HepG2 (cell line): ENCODE data around the gene CDRT4. TPM values are rescaled to one million over a fixed set of nuclear protein-coding genes. Genes with fewer than 3 reads are reported as not detected.

Source experiments
- HMGA1 ChIP-seq: sonication (generic); formaldehyde crosslinking; conservative IDR thresholded peaks from 2 replicates; pipeline ENCODE4 v1.4.0; 2020; ENCODE audit warnings: missing genetic modification reagents
- HOXA5 ChIP-seq: sonication (generic); formaldehyde crosslinking; IDR thresholded peaks from 2 replicates; pipeline ENCODE4 v1.4.0; 2020; ENCODE audit warnings: missing genetic modification reagents
- SMAD1 ChIP-seq: sonication (generic); formaldehyde crosslinking; IDR thresholded peaks from 2 replicates; pipeline ENCODE4 v1.4.0; 2020; ENCODE audit warnings: missing genetic modification reagents, low read depth, mild to moderate bottlenecking, borderline replicate concordance
- TGIF2 ChIP-seq: IDR thresholded peaks from 2 replicates; pipeline ENCODE4 v1.6.1; 2016; ENCODE audit warnings: control low read depth, missing compliant biosample characterization
- THRA ChIP-seq: sonication (generic); formaldehyde crosslinking; IDR thresholded peaks from 2 replicates; pipeline ENCODE4 v1.4.0; 2020; ENCODE audit warnings: missing genetic modification reagents, borderline replicate concordance
- ZBTB26 ChIP-seq: IDR thresholded peaks from 2 replicates; pipeline ENCODE4 v1.6.1; 2016; ENCODE audit warnings: missing compliant biosample characterization, missing genetic modification reagents, borderline replicate concordance
- ZNF670 ChIP-seq: sonication (generic); formaldehyde crosslinking; IDR thresholded peaks from 2 replicates; pipeline ENCODE4 v1.8.0; 2022; ENCODE audit warnings: mild to moderate bottlenecking, missing genetic modification reagents, borderline replicate concordance
- polyA plus RNA-seq, 8 experiments: library from polyadenylated mRNA; depleted of rRNA in 3 of 8; stranded (reverse) in 7 of 8; unstranded in 1 of 8; fragments of >200 nt; fragmentation: Illumina TruSeq in 4 of 8; extraction: Trizol in 4 of 8; gene quantifications; 2 replicates each; pipeline versions ENCODE4 v1.2.1 to v1.2.3, GENCODE V29; 2011 to 2016; ENCODE audit warnings: low read depth in 4 of 8, missing spikeins in 1 of 8, mixed read lengths in 1 of 8; ENCODE audit not compliant: insufficient read depth in 1 of 8
- total RNA-seq, 5 experiments: library from RNA; depleted of rRNA; stranded (reverse); fragments of >200 nt; fragmentation: Illumina TruSeq; extraction: Trizol; gene quantifications; 2 replicates each; pipeline ENCODE4 v1.2.3, GENCODE V29; 2016; ENCODE audit warnings: low read depth in 1 of 5
- TF ChIP-seq, protein P1 (sequence below), 2 experiments: IDR thresholded peaks; 2 replicates each; pipeline ENCODE4 v1.6.1; 2011 to 2012; ENCODE audit warnings: low read length in 2 of 2, borderline replicate concordance in 1 of 2, low read depth in 1 of 2, mild to moderate bottlenecking in 1 of 2, moderate library complexity in 1 of 2
- TF ChIP-seq, protein P2 (sequence below): sonication (generic); formaldehyde crosslinking; IDR thresholded peaks from 2 replicates; pipeline ENCODE4 v1.5.1; 2020; ENCODE audit warnings: mild to moderate bottlenecking, moderate library complexity, missing genetic modification reagents
- TF ChIP-seq, protein P3 (sequence below): sonication (generic); formaldehyde crosslinking; IDR thresholded peaks from 2 replicates; pipeline ENCODE4 v1.8.0; 2022; ENCODE audit warnings: missing genetic modification reagents, mild to moderate bottlenecking, borderline replicate concordance

CDRT4 gene
- total and polyA plus RNA-seq, 2 of the 13 experiments (the other 11 are each of a cell fraction or from before 2014, with no cell fraction given): 5.8 to 12.1 TPM

- TF ChIP-seq HOXA5 (CRISPR knock-in tag) (no peak), ZBTB26 (no peak), ZNF670 (no peak), HMGA1 (CRISPR knock-in tag) (no peak), TGIF2 (CRISPR knock-in tag) (no peak), SMAD1 (no peak), THRA (CRISPR knock-in tag) (no peak)
- TF ChIP-seq, protein P1, sequence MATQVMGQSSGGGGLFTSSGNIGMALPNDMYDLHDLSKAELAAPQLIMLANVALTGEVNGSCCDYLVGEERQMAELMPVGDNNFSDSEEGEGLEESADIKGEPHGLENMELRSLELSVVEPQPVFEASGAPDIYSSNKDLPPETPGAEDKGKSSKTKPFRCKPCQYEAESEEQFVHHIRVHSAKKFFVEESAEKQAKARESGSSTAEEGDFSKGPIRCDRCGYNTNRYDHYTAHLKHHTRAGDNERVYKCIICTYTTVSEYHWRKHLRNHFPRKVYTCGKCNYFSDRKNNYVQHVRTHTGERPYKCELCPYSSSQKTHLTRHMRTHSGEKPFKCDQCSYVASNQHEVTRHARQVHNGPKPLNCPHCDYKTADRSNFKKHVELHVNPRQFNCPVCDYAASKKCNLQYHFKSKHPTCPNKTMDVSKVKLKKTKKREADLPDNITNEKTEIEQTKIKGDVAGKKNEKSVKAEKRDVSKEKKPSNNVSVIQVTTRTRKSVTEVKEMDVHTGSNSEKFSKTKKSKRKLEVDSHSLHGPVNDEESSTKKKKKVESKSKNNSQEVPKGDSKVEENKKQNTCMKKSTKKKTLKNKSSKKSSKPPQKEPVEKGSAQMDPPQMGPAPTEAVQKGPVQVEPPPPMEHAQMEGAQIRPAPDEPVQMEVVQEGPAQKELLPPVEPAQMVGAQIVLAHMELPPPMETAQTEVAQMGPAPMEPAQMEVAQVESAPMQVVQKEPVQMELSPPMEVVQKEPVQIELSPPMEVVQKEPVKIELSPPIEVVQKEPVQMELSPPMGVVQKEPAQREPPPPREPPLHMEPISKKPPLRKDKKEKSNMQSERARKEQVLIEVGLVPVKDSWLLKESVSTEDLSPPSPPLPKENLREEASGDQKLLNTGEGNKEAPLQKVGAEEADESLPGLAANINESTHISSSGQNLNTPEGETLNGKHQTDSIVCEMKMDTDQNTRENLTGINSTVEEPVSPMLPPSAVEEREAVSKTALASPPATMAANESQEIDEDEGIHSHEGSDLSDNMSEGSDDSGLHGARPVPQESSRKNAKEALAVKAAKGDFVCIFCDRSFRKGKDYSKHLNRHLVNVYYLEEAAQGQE (IDR thresholded peaks at IDR 0.05; ENCODE audit: borderline replicate concordance in 1 of 2, low read depth in 1 of 2, low read length in 2 of 2): no peak
- TF ChIP-seq, protein P2, sequence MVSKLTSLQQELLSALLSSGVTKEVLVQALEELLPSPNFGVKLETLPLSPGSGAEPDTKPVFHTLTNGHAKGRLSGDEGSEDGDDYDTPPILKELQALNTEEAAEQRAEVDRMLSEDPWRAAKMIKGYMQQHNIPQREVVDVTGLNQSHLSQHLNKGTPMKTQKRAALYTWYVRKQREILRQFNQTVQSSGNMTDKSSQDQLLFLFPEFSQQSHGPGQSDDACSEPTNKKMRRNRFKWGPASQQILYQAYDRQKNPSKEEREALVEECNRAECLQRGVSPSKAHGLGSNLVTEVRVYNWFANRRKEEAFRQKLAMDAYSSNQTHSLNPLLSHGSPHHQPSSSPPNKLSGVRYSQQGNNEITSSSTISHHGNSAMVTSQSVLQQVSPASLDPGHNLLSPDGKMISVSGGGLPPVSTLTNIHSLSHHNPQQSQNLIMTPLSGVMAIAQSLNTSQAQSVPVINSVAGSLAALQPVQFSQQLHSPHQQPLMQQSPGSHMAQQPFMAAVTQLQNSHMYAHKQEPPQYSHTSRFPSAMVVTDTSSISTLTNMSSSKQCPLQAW (CRISPR knock-in tag): no peak
- TF ChIP-seq, protein P3, sequence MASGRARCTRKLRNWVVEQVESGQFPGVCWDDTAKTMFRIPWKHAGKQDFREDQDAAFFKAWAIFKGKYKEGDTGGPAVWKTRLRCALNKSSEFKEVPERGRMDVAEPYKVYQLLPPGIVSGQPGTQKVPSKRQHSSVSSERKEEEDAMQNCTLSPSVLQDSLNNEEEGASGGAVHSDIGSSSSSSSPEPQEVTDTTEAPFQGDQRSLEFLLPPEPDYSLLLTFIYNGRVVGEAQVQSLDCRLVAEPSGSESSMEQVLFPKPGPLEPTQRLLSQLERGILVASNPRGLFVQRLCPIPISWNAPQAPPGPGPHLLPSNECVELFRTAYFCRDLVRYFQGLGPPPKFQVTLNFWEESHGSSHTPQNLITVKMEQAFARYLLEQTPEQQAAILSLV: no peak
These were observed 4.2 kb downstream of the CDRT4 start (continued) for GRCh38 chr17:15462976-15463772.
